ENCODE results near the gene CXCR6.
A peak's percentile ranks its signal among the peaks of the same experiment; 100 is the strongest.

CXCR6 gene

DNA sequence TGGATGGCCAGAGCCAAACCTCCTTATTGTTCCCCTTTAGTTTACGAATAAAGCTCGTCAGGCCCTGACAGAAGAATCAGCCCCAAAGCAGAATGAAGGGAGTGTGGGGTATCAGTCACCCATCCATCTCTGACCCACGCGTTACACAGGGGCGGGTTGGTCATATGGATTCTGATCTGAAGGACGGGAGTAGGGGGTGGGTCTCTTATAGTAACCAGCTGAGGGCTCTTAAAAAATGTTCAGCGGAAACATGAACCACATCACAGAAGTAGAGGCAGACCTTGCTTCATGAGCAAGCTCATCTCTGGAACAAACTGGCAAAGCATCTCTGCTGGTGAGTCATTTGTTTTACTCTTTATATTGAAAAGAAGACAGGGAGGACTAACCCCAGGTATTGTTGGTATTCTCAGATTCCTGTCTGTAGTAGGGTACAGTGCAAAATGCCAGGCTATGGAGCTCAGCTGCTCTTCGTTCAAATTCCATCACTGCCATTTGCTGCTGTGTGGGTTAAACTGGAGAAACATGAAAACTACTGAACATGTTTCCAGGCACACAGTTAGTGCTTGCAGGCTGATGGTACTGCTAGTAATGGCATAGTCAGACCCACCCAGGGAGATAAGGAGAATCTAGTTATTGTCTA lies at the start of gene CXCR6:
TSS of gene CXCR6 (plus strand) at position 258 of the 640 bp plus-strand sequence. CDS start 3,018 bp downstream, outside the sequence.
- DNase-seq = no peak

DNA sequence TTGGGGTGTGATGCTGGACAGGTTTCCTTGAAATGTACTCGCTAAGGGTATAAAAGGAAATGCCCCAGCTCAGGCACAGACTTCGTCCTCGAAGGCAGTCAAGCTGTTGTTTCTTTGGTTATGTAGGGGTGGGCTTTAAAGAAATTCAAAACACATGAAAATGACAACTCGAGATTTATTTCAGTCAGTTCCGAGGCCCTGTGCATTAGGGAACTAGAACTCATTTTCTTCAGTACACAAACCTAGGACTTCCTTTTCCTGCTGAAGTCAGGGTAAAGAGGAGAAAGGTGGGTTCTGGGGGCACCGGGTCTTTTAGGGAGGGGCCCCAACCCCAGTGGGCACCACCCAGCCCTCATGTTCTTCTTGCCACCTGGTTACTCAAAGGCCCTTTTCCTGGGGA lies 49.2 kb upstream of the CXCR6 start:
- DNase-seq = no peak

DNA sequence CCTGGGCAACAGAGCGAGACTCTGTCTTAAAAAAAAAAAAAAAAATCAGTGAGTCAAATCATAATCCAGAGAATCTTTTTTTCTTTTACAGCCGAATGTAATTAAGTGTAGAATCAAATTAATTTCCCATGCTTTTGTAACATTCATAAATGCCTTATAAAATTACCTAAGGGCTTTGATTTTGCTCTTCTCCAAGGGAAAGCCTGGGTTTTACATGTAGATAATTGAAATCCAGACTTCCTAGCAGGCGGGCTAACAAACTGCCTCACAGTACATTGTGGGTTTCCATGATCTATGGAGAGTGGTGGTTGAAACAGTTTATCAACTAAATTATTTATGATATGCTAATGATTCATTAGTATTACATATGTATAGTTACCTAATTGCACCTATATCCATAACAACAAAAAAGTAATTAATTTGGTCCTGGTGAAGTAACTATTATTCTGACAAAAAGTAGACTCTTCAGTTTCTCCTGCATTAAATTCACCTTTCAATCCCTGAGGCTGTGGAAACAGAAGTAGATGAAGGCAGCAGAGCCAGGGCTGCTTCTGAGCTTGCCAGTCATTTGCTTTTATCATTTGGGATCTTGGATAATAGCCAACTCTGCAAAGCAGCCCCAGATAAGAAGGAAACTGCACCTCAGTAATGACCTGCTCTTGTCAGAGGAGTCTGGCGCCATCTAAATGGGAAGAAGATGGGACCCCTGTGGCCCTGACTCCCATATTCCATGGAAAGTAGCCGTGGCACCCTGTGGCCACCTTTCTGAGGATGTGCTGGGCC lies 47.4 kb upstream of the CXCR6 start:
- no peak for DNase-seq

- DNase-seq = no peak
Observed at GRCh38 chr3:45896956-45897355, 46.3 kb upstream of the CXCR6 start.

- no peak for DNase-seq
Observed at GRCh38 chr3:45904931-45905330, 38.3 kb upstream of the CXCR6 start.

GRCh38 chr3:45905755-45906154 lies 37.5 kb upstream of the CXCR6 start:
- no peak for DNase-seq

GRCh38 chr3:45906681-45907407 lies 36.4 kb upstream of the CXCR6 start:
- DNase-seq = no peak

- no peak for DNase-seq
Observed at GRCh38 chr3:45907769-45908705, 35.2 kb upstream of the CXCR6 start.

GRCh38 chr3:45908761-45909160 lies 34.5 kb upstream of the CXCR6 start:
- DNase-seq = no peak

- DNase-seq = no peak
Observed at GRCh38 chr3:45909542-45909941, 33.7 kb upstream of the CXCR6 start.

- no peak for DNase-seq
Observed at GRCh38 chr3:45910892-45911291, 32.4 kb upstream of the CXCR6 start.

GRCh38 chr3:45911511-45912226 lies 31.6 kb upstream of the CXCR6 start:
- DNase-seq = peak in 1 of 58 donors; percentile 3

GRCh38 chr3:45912435-45912834 lies 30.8 kb upstream of the CXCR6 start:
- no peak for DNase-seq

- no peak for DNase-seq
Observed at GRCh38 chr3:45914362-45915058, 28.8 kb upstream of the CXCR6 start.

GRCh38 chr3:45915059-45915439 lies 28.2 kb upstream of the CXCR6 start:
- DNase-seq = no peak

DNA sequence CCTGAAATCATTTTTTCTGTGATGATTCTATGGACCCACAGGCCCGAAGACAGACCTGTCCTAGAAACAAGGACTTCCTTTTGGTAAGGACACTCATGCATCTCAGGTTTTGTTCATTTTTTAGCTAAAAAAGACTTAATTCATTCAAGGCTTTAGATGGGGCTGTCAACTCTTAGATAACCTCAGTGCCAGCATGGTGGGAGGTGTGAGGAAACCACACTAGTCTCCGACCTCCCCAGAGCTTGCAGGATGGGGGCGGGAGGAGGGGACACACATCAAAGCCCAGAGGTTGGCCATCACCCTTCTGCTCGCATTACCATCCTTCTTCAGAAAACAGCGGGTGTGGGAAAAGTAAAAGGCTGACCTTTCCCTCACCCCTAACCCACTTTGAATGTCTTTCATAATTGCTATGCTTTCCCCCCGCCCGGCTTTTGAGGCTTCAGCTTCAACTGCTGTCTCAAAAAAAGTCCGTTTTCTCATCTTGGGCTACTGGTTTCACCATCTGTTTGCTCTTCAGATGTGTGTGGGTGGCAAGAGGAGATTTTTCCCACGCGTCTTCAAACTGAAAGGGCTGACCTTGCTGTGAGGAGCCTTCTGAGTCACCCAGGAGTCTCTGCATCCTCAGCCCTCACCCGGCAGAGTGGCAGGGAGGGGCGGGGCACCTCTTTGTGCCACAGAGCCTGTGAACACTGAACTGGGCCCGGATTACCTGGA lies 27.6 kb upstream of the CXCR6 start:
- DNase-seq = peak in 7 of 58 donors; percentile 11 to 41 (median 21)

GRCh38 chr3:45917146-45917898 lies 25.9 kb upstream of the CXCR6 start:
- DNase-seq = no peak
